Astrocyte (in vitro differentiated cells and primary cell): ENCODE data around the gene WFS1.

Source experiments
- CTCF ChIP-seq: IDR thresholded peaks from 2 replicates; pipeline ENCODE4 v1.5.1; 2011; ENCODE audit warnings: low read depth, mild to moderate bottlenecking, inconsistent platforms, low read length, moderate library complexity; ENCODE audit not compliant: insufficient read depth
- EZH2 ChIP-seq: IDR thresholded peaks from 2 replicates; pipeline ENCODE4 v1.6.1; 2012; ENCODE audit warnings: mild to moderate bottlenecking, low read length, inconsistent platforms; ENCODE audit not compliant: insufficient read depth

DNA sequence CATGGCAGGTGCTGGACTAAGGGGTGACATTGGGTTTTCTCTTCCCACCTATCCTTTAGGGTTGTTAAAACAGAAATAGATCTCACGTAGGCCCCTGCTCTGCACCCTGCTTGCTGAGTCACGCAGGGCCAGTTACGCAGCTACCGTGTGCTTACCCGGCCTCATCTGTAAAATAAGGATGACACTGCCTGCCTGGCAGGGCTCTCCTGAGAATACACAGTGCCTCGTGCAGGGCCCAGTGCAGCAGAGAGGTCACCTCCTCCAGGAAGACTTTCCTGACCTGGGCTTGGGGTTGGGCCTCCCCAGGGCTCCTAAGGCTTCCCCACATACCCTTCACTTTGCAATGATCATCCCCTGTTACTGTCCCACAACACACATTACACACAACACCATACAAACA is 35.7 kb upstream of the WFS1 start:
- TF ChIP-seq CTCF (no peak), EZH2 (no peak)
